Measurements from ENCODE around the gene MYL4. TPM values are rescaled to one million over a fixed set of nuclear protein-coding genes. Genes with fewer than 3 reads are reported as not detected.
"Not testable (repeated sequence)": the region's sequence is repeated elsewhere in the genome, so short reads cannot be mapped to it uniquely, and the experiment has no call there.

Gene MYL4
- total and polyA plus RNA-seq, 4 experiments from 2014 or later, result not detected

DNA sequence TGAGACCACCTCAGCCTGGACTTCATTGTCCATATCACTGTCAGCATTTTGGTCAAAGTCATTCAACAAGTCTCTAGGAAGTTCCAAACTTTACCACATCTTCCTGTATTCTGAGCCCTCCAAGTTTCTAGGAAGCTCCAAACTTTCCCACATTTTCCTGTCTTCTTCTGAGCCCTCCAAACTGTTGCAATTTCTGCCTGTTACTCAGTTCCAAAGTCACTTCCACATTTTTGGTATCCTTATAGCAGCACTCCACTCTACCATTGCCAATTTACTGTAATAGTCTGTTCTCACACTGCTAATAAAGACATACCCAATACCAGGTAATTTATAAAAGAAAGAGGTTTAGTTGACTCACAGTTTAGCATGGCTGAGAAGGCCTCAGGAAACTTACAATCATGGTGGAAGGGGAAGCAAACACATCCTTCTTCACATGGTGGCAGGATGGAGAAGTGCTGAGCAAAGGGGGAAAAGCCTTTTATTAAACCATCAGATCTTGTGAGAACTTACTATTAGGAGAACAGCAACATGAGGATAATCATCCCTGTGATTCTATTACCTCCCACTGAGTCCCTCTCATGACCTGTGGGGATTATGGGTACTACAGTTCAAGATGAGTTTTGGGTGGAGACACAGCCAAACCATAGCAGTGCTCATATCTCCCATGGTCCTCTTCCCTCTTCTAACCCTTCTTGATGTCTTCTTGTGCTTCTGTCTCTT, 60.6 kb downstream of the MYL4 start:
- H3K4me1 Mint-ChIP-seq; H3K4me1 ChIP-seq (ENCODE audit: insufficient read depth, low read length); H3K36me3 Mint-ChIP-seq; DNase-seq; H3K27me3 Mint-ChIP-seq; H3K27me3 ChIP-seq (ENCODE audit: insufficient read depth, low read length); H3K9me3 Mint-ChIP-seq; H3K4me3 ChIP-seq (ENCODE audit: low read length in 2 of 2); H3K9me3 ChIP-seq (ENCODE audit: control insufficient read depth in 1 of 2, low read length in 2 of 2); intact Hi-C loops (cut with micrococcal nuclease); POLR2A ChIA-PET (ENCODE audit: partially characterized antibody); H3K36me3 ChIP-seq (ENCODE audit: insufficient read depth, low read length); H3K27ac ChIP-seq (ENCODE audit: low read depth, low read length); CTCF ChIA-PET (ENCODE audit: partially characterized antibody); H3K27ac Mint-ChIP-seq: not testable (repeated sequence)
- peak overlapping the region in 1 of 8 donors; percentile 13 for H3K4me3 Mint-ChIP-seq

DNA sequence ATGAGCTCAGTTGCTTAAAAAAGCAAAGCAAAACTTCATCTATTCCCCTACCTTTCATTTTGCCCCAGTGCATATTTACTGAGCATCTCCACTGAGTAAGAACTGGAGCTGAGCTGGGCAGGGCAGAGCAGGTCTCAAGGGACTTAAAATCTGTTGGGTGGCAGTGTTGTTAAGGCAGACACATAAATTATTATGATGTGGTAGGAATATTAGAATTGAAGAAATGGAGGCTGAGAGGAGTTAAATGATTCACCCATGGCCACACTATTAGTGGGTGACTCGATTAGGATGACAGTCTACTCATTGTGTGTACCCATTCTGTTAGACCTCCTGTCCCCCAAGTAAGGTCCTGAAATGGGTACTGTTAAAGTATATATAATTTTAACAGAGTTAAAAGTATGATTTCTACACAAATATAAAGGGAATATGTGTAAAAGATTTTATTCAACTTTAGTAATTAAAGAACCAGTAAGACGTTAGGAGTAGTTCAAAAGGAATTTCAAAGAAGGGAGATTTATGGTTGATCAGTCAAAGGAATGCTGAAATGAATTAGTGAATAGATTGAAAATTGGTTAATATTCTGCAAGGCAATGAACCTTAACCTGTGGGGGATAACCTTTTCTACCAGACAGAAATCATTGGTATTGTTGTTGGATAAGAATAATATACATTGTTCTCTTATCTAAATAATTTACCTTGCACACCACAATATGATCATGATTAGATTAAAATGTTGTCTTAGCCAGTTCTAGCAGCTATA, 62.0 kb downstream of the MYL4 start:
- intact Hi-C loops (cut with micrococcal nuclease), result no loop called here
- DNase-seq, result no peak
- Mint-ChIP-seq H3K36me3 (peaks cover 0 to 4% of the 10 kb centered on the region in 2 donors), H3K4me3 (no peak overlapping the region), H3K27me3 (peaks cover 4 to 5% of the 10 kb centered on the region in 2 donors), H3K9me3 (peaks cover 0 to 5% (median 3%) of the 10 kb centered on the region in 8 donors), H3K27ac (no peak overlapping the region), H3K4me1 (no peaks in the 10 kb centered on the region)
- no peaks in the 10 kb centered on the region for H3K27me3 ChIP-seq (ENCODE audit: insufficient read depth, low read length)
- no peaks in the 10 kb centered on the region for H3K36me3 ChIP-seq (ENCODE audit: insufficient read depth, low read length)
- CTCF ChIA-PET (ENCODE audit: partially characterized antibody), result no interaction called here
- H3K9me3 ChIP-seq (ENCODE audit: control insufficient read depth in 1 of 2, low read length in 2 of 2), result no peaks in the 10 kb centered on the region
- H3K4me1 ChIP-seq (ENCODE audit: insufficient read depth, low read length), result no peaks in the 10 kb centered on the region
- no peak overlapping the region for H3K4me3 ChIP-seq (ENCODE audit: low read length in 2 of 2)
- H3K27ac ChIP-seq (ENCODE audit: low read depth, low read length), result no peak overlapping the region
- POLR2A ChIA-PET (ENCODE audit: partially characterized antibody), result no interaction called here

DNA sequence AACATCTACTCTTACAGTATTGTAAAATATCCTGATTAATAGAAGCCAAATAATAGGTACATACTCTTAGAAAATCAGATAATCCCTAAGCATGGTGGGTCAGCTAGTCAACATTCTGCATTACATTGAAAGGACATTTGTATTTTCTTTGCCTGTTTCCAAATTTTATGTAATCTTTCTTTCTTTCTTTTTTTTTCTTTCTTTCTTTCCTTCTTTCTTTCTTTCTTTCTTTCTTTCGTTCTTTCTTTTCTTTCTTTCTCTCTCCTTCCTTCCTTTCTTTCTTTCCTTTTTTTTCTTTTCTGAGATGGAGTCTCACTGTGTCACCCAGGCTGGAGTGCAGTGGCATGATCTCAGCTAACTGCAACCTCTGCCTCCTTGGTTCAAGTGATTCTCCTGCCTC, 63.3 kb downstream of the MYL4 start:
- Histone ChIP-seq H3K9me3 (ENCODE audit: control insufficient read depth in 1 of 2, low read length in 2 of 2) (no peaks in the 10 kb centered on the region), H3K36me3 (ENCODE audit: insufficient read depth, low read length) (no peaks in the 10 kb centered on the region), H3K4me3 (ENCODE audit: low read length in 2 of 2) (no peak overlapping the region), H3K27me3 (ENCODE audit: insufficient read depth, low read length) (no peaks in the 10 kb centered on the region), H3K27ac (ENCODE audit: low read depth, low read length) (no peak overlapping the region), H3K4me1 (ENCODE audit: insufficient read depth, low read length) (no peaks in the 10 kb centered on the region)
- Mint-ChIP-seq H3K4me3 (no peak overlapping the region), H3K4me1 (no peaks in the 10 kb centered on the region), H3K36me3 (peaks cover 0 to 4% of the 10 kb centered on the region in 2 donors), H3K9me3 (peaks cover 0 to 5% (median 3%) of the 10 kb centered on the region in 8 donors), H3K27me3 (peaks cover 7 to 8% of the 10 kb centered on the region in 2 donors), H3K27ac (no peak overlapping the region)
- intact Hi-C loops (cut with micrococcal nuclease), result no loop called here
- DNase-seq, result no peak
- POLR2A ChIA-PET (ENCODE audit: partially characterized antibody), result no interaction called here
- CTCF ChIA-PET (ENCODE audit: partially characterized antibody), result interaction anchor here (0.6 kb wide), 1 partner anchor 91 kb away, joined by 3 read pairs; no protein-coding TSS in a partner anchor

DNA sequence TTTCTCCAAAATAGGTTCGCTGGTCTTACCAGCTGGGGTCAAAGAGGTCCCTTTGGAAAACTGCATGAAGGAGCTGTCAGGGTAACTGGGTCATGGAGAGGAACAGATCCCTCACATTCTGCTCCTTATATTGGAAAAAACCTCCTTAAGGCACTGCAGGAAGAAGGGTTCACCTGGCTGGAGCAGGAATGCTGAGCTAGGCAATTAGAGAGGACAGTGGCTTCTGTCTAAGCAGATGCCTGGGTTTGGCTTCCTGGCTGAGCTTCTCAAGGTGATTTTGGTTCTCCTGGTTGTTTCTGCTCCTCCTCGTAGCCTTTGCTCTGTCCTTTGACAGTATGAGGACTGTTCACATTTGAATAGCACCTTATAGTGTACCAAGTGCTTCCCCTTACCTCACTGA, 64.1 kb downstream of the MYL4 start:
- H3K27ac ChIP-seq (ENCODE audit: low read depth, low read length), result no peak overlapping the region
- Mint-ChIP-seq H3K36me3 (peaks cover 0 to 4% of the 10 kb centered on the region in 2 donors), H3K4me1 (no peaks in the 10 kb centered on the region), H3K27me3 (peaks cover 7% of the 10 kb centered on the region in 2 donors), H3K4me3 (no peak overlapping the region), H3K9me3 (peaks cover 0 to 5% (median 4%) of the 10 kb centered on the region in 8 donors), H3K27ac (no peak overlapping the region)
- no peak overlapping the region for H3K4me3 ChIP-seq (ENCODE audit: low read length in 2 of 2)
- DNase-seq, result no peak
- no peaks in the 10 kb centered on the region for H3K4me1 ChIP-seq (ENCODE audit: insufficient read depth, low read length)
- H3K9me3 ChIP-seq (ENCODE audit: control insufficient read depth in 1 of 2, low read length in 2 of 2), result no peaks in the 10 kb centered on the region
- H3K27me3 ChIP-seq (ENCODE audit: insufficient read depth, low read length), result no peaks in the 10 kb centered on the region
- intact Hi-C loops (cut with micrococcal nuclease), result no loop called here
- no peaks in the 10 kb centered on the region for H3K36me3 ChIP-seq (ENCODE audit: insufficient read depth, low read length)
- ChIA-PET POLR2A (ENCODE audit: partially characterized antibody) (no interaction called here), CTCF (ENCODE audit: partially characterized antibody) (no interaction called here)

Other genes with a start within 250 kb of the MYL4 start
- gene RPRML, start 230.1 kb upstream of the MYL4 start, total RNA-seq, result not detected
- not detected for gene RPRML, start 230.1 kb upstream of the MYL4 start, polyA plus RNA-seq
- 10 to 100 TPM; 60.2 to 73.4 TPM for gene CDC27, start 20.1 kb upstream of the MYL4 start, total RNA-seq
- 100 to 1,000 TPM in 1 of 2 donors, 10 to 100 TPM in 1; 64.2 to 104 TPM for gene CDC27, start 20.1 kb upstream of the MYL4 start, polyA plus RNA-seq
- not detected for gene ITGB3, start 44.5 kb downstream of the MYL4 start, total RNA-seq
- gene ITGB3, start 44.5 kb downstream of the MYL4 start, polyA plus RNA-seq, result not detected
- 10 to 100 TPM; 18.7 to 22.3 TPM for gene EFCAB13, start 114.6 kb downstream of the MYL4 start, total RNA-seq
- 1 to 10 TPM in 1 of 2 donors, under 1 TPM in 1; 0.68 to 3.5 TPM for gene EFCAB13, start 114.6 kb downstream of the MYL4 start, polyA plus RNA-seq